C4-2B (cell line): ENCODE data around the gene MOCS1.

ENCODE experiments used
- CTCF ChIP-seq: fragments of 450-650 bp; conservative IDR thresholded peaks from 2 replicates; pipeline ENCODE4 v1.5.1; 2017; ENCODE audit warnings: mild to moderate bottlenecking
- ZFX ChIP-seq: fragments of 450-650 bp; IDR thresholded peaks from 2 replicates; pipeline ENCODE4 v1.6.1; 2017

GRCh38 chr6:39920157-39920556, 14.1 kb downstream of the MOCS1 start:
- TF ChIP-seq CTCF = no peak
- no peak for TF ChIP-seq ZFX
